ENCODE results near the gene SPATS2L.

DNA sequence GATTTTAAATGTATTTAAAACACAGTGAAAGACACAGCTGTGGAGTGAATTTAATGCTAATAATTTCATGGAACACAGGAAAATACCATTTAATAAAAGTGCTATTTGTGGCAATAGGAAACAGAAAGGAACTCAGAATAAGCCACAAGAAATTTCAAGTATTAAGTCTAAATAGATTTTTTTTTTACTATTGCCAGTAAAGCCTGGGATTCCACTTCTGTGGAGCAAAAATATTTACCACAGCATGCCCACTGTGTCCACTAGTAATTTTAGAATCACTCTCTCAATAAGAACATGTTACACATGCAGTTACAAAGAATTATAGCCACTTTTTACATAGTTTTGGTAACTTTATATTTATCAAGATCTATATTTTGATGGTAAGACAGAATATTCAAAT is 186.2 kb downstream of the SPATS2L start:
- TF ChIP-seq EP300 (IDR thresholded peaks at IDR 0.05; ENCODE audit: low read depth): no peak
- TF ChIP-seq POLR2A (IDR thresholded peaks at IDR 0.05): no peak
- TF ChIP-seq, protein P1, sequence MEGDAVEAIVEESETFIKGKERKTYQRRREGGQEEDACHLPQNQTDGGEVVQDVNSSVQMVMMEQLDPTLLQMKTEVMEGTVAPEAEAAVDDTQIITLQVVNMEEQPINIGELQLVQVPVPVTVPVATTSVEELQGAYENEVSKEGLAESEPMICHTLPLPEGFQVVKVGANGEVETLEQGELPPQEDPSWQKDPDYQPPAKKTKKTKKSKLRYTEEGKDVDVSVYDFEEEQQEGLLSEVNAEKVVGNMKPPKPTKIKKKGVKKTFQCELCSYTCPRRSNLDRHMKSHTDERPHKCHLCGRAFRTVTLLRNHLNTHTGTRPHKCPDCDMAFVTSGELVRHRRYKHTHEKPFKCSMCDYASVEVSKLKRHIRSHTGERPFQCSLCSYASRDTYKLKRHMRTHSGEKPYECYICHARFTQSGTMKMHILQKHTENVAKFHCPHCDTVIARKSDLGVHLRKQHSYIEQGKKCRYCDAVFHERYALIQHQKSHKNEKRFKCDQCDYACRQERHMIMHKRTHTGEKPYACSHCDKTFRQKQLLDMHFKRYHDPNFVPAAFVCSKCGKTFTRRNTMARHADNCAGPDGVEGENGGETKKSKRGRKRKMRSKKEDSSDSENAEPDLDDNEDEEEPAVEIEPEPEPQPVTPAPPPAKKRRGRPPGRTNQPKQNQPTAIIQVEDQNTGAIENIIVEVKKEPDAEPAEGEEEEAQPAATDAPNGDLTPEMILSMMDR (IDR thresholded peaks at IDR 0.05): no peak
- no peak for TF ChIP-seq POLR2AphosphoS5 (IDR thresholded peaks at IDR 0.05)
